ENCODE results near the gene FGF18. TPM values are rescaled to one million over a fixed set of nuclear protein-coding genes. Genes with fewer than 3 reads are reported as not detected.

FGF18 gene
- total and polyA plus RNA-seq, 9 of the 15 experiments (the other 6 are each of a cell fraction or from before 2014, with no cell fraction given) = 0.05 to 0.18 (median 0.11) TPM; not detected in 6

GRCh38 chr5:171432076-171432475 lies 12.6 kb downstream of the FGF18 start:
- FAIRE-seq = no peak
- no peak overlapping the region for H3K27ac ChIP-seq (ENCODE audit: extremely low read depth, low read depth, low read length)
- no peak for DNase-seq (ENCODE audit: extremely low read depth in 1 of 4, low spot score in 3 of 4)
- CTCF ChIA-PET (ENCODE audit: low intra/inter-chr PET ratio) = no interaction called here
- H2AFZ ChIP-seq (ENCODE audit: low read depth, low read length) = no peak overlapping the region
- peaks cover 5 to 12% of the 10 kb centered on the region in 2 experiments; a peak in 3 of 5 replicates for H3K4me1 ChIP-seq (replicated peaks in 1 of 2; ENCODE audit: control insufficient read depth in 2 of 2, insufficient read depth in 2 of 2, low read length in 2 of 2)
- WGBS (ENCODE audit: insufficient coverage, low coverage, missing lambda C conversion rate) = 39% methylated on average over 5 of the region's 8 CpGs
- peaks cover 0 to 25% of the 10 kb centered on the region in 2 experiments; a peak in 3 of 5 replicates for H3K27me3 ChIP-seq (ENCODE audit: control insufficient read depth in 2 of 2, insufficient read depth in 2 of 2, low read length in 2 of 2)
- H3K9me1 ChIP-seq (ENCODE audit: control insufficient read depth, insufficient read depth, low read length) = no peaks in the 10 kb centered on the region
- POLR2A ChIA-PET = interaction anchor here (0.7 to 0.8 kb wide), 2 partner anchors 16 to 19 kb away, joined by 3 read pairs; no protein-coding TSS in a partner anchor
- H3K79me2 ChIP-seq (ENCODE audit: control insufficient read depth, insufficient read depth, low read length) = no peaks in the 10 kb centered on the region
- no TSS peak for BruUV-seq (replicated peaks)
- no peak for ATAC-seq
- no peak overlapping the region for H3K4me3 ChIP-seq
- intact Hi-C loops (cut with micrococcal nuclease) = no loop called here
- TF ChIP-seq CCAR2 (IDR thresholded peaks at IDR 0.05; ENCODE audit: low read depth, low read length) = no peak
- TF ChIP-seq HNRNPL (IDR thresholded peaks at IDR 0.05; ENCODE audit: low read depth, low read length) = no peak
- TF ChIP-seq MEF2D (tag; conservative IDR thresholded peaks at IDR 0.05; ENCODE audit: low read depth) = no peak
- no peak for TF ChIP-seq MXD1 (CRISPR knock-in tag; IDR thresholded peaks at IDR 0.05; ENCODE audit: borderline replicate concordance, poor library complexity, severe bottlenecking)
- no peak for TF ChIP-seq POLR3G (IDR thresholded peaks at IDR 0.05; ENCODE audit: extremely low read depth, insufficient read length, insufficient replicate concordance)
- TF ChIP-seq MCM2 (IDR thresholded peaks at IDR 0.05; ENCODE audit: low read depth) = no peak
- TF ChIP-seq POLR2B (IDR thresholded peaks at IDR 0.05; ENCODE audit: low read depth, partially characterized antibody) = no peak
- TF ChIP-seq MAFF (IDR thresholded peaks at IDR 0.05; ENCODE audit: low read length) = no peak
- TF ChIP-seq MTF1 (CRISPR knock-in tag; IDR thresholded peaks at IDR 0.05; ENCODE audit: borderline replicate concordance) = no peak
- TF ChIP-seq TOE1 (IDR thresholded peaks at IDR 0.05; ENCODE audit: borderline replicate concordance) = no peak
- TF ChIP-seq TOE1 (CRISPR knock-in tag; IDR thresholded peaks at IDR 0.05; ENCODE audit: borderline replicate concordance, low read depth) = no peak
- H3K9me3 ChIP-seq (replicated peaks; ENCODE audit: control insufficient read depth, insufficient read depth, low read depth, low read length) = no peaks in the 10 kb centered on the region
- peaks cover 14% of the 10 kb centered on the region; the same call in 1 of the 2 replicates for H4K20me1 ChIP-seq (replicated peaks; ENCODE audit: control insufficient read depth, insufficient read depth, low read length)
- no peak overlapping the region for H3K4me2 ChIP-seq (ENCODE audit: insufficient read depth, low read length)
- no peak overlapping the region for H3K9ac ChIP-seq (ENCODE audit: insufficient read depth in 1 of 2, low read depth in 2 of 2, low read length in 2 of 2)
- H3K36me3 ChIP-seq (ENCODE audit: control insufficient read depth, insufficient read depth, low read length) = no peaks in the 10 kb centered on the region
- in situ Hi-C loops (cut with MboI) = no loop called here
